ENCODE measurements around the gene LRRC15.

The LRRC15 gene

DNA sequence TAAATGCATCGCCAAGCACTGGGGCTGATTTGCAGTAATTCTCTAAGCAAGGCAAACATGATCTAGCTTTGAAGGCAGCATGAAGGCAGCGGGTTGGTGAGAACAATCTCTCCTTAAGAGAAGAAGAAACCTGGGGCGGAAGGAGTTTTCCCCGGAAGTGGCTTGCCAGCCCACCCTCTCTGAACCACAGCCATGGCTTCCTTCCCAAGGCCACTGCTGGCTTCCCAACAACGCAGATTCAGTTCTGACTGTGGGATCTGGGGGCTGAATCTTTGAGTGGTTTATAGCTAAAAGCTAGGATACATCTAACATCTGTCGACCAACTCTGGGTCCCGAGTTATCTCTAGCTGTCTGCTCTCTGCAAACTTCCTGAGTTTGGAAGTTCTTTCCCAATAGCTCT, 14.2 kb downstream of the LRRC15 start:
- no peak for DNase-seq

DNA sequence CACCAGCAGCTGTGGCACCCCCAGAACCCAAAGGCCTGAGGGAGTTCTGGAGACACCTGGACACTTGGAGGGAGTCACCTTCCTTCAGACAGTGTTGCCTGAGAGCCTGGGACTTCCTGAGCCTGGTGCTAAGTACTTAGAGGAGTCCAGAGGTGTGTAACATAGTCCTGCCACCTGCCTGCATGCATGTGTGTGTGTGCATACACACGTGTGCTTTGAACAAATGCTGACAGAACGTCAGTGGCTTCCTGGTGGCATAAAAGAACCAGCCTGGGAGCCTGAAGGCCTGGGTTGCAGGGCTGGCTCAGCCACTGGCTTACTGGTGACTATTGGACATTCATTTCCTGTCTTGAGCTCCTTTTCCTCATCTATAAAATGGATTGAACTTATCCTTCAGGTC, 15.2 kb downstream of the LRRC15 start:
- DNase-seq = no peak

DNA sequence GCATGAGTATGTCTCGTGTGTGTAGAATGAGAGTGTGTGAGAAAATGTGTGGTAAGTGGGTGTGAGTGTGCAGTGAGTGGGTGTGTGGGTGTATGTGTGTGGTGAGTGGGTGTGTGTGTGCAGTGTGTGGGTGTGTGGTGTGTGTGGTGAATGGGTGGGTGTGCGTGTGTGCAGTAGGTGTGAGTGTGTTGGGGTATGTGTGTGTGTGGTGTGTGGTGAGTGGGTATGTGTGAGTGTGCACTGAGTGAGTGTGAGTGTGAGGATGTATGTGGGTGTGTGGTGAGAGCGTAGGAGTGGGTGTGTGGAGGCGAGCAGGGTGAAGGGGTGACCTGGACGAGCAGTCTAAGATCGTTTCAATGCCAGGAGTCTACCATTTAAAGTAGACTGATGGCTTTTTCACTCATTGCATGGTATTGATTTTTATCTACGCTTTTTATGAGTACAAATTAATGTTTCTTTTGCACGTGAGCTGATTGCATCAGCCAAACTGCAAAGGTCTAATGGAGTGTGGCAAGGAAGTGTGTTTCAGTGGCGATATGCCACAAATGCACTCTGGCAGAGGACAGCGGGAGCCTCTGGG, 16.8 kb downstream of the LRRC15 start:
- no peak for DNase-seq

DNA sequence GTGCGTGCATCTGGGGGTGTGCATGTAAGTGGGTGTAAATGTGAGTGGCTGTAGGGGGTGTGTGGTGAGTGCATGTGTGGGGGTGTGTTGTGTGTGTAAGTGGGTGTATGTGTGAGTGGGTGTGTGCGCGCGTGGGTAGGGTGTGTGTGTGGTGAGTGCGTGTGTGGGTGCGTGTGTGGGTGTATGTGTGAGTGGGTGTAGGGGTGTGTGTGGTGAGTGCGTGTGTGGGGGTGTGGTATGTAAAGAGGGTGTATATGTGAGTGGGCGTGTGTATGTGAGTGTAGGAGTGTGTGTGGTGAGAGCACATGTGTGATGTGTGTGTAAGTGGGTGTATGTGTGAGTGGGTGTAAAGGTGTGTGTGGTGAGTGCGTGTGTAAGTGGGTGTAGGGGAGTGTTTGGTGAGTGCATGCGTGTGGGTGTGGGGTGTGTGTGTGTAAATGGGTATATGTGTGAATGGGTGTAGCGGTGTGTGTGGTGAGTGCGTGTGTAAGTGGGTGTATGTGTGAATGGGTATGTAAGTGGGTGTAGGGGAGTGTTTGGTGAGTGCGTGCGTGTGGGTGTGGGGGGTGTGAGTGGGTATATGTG, 17.5 kb downstream of the LRRC15 start:
- DNase-seq = no peak

DNA sequence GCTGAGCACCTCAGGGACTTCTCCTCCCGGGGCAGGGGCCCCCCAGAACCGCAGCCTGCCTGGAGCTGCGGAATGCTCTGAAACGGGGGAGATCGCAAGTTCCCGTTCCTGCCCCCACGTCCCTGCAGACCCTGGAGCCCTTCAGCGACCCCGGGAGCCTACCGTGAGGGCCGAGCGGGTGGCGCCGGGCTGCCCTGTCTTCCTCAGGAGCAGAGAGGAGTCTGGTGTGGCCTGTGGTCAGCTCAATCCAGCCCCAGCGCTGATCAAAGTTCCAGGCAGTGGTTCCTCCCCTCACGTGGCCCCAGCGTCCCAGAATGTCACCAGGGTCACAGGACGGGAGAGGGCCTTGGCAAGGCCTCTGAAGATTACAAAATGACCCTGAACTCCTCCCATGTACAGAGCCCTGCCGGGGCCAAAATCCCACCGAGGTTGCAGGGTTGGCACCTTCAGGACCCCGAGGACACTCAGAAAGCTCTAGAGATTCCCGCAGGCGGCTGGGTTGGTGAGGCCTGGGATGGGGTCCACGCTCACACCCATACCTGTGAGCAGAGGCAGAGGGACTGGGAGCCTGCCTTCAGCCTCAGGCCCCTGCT, 18.4 kb downstream of the LRRC15 start, which contains the start of gene CPN2:
TSS of gene CPN2 (minus strand) at position 249 of the 593 bp plus-strand sequence. CDS start 8,626 bp downstream, outside the sequence.
- no peak for DNase-seq

DNA sequence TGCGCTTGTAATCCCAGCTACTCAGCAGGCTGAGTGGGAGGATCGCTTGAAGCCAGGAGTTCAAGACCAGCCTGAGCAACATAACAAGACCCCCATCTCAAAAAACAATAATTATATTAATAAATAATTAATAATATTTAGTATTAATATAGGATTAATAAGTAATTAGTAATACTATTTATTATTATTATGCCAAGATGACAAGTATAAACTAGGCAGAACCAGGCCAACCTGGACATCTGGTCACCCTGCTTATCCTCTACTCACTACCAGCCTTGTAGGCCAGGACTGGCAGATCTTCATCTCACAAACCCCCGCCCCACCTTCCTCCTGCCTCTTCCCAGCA, 18.8 kb downstream of the LRRC15 start:
- no peak for DNase-seq

DNA sequence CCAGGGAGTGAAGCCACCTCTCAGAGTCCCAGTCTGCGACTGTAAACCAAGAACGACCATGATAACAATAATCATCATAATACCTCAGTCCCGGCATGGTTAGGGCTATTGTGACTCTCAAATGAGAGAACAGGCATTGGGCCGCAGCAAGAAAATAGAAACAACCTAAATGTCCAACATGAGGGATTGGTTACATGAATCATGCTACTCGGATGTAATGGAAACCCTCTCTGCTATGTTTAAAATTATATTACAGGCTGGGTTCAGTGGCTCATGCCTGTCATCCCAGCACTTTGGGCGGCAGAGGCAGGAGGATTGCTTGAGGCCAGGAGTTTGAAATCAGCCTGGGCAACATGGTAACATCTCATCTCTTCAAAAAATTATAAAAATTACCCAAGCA, 21.2 kb downstream of the LRRC15 start:
- DNase-seq = no peak

DNA sequence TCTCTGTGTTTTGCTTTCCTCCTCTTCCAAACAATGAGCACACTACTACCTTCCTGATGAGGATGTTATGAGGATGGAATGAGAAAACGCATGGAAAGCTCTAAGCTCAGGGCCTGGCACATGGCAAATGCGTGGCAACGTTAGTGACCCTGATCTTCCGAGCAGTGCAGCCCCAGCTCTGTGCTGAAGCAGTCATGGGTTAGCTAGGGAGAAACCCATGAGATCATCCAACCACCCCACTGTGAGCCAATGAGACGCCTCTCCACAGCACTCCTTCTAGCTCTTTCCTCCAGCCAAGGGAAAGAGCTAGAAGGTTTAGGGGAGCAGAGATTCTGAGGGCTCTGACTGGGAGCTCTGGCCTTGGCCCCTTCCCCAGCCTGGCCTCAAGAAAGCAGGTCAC, 22.9 kb downstream of the LRRC15 start:
- no peak for DNase-seq

DNA sequence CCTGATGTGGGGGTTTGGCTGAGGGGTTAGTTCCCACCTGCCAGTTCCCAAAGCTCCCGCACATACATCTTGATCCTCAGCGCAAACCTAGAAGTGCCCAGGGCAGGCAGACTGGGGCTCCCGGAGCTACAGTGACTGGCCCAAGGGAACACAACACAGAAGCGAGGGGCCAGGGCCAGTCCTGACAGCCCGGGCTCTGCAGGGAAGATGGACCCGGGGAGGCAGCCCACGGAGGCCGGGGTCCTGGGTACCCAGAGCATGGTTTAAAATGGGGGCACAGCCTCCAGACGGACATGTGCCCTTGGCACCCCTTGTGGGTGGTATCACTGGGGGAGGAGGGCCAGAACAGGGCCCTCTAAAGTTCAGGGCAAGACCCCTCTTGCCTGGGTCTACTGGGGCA, 23.5 kb downstream of the LRRC15 start:
- no peak for DNase-seq

DNA sequence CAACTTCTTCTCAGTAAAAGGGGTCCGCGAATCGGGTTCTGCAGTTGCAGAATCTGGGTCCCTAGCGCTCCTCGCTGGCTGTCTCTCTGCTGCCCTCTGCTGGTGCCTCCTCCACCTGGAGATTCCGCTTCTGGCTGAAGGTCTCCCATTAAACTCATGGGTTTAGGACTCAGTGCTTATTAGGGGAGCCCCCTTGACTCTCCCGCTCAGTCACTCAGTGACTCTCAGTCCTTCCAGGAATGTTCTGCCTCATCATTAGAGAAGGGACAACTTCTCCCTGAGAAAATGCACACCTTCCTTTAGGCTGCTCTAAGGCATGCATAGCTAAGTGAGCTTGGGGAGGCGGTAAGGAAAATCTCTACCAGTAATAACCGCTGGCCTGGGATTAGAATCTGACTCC, 25.5 kb downstream of the LRRC15 start:
- peak; percentile 12 for DNase-seq

DNA sequence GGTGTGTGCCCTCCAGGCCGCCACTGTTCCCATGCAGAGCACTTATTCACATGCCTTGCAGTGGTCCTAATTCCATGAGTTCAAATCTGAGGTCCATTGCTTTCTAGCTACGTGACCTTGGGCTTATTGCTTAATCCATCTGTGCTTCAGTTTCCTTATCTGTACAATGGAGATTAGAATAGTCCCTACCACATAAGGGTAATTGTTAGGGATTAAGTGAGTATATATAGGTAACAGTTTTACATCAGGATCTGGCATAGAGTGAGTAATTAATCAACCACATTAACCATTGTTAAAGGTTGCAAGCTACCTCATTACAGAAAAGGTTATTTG, 26.0 kb downstream of the LRRC15 start:
- DNase-seq = no peak

DNA sequence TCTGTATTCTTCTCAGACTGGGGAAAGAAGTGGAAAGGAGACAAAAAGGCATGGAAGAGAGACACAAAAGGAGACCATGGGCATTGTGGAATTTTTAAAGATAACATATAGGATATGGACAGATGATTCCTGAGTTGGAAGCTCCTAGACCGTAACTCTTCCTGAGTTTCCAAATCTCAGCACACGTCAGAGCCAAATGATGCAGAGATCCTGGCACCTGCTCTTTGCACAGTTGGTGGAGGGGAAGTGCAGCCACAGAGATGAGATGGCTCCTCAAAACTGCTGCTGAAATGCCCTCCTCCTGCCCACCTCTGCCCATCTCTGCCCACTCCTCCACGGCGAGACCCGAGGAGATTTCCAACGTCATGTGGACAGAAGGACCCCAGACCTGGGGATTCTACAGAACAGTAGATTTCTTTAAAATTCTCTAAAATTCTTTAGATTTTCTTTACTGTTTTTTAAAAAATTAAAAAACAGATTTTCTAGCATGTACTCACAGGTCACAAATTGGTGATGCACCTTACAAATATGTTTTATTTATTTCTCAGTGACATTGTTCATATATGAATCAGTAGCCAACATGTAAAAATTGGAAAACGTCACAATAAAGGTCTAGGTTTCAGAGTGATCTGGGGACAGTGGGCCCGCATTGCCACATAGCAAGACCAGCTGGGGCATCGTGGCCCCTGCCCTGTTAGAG, 26.5 kb downstream of the LRRC15 start:
- no peak for DNase-seq

DNA sequence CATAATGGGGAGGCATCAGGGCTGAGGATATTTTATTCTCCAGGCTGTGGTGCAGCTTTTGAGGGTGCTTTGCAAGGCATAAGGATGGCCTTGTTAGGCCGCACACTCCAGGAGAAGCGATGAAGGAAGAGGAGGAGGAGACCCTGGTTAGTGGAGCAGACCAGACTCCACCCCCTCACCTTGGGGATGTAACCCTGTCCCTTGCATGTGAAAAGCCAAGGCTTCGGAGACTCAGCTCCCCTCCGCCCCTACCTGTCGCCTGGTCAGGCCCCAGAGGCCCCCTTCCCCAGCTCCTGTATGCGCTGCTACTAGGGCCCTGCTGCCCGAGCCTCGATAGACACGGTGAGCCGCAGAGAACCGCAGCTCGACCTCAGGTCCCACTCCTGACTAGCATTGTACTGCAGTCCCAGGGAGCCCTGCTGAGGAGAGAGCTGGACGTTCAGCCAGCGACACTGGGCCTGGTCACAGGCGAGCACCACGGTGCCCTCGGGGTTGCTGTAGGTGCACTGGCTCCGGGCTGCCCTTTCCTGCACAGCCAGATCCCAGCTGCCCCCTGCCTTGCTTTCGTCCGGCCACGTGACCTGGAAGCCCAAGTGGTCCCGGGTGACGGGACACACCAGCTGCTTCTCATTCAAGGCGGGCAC, 28.7 kb downstream of the LRRC15 start:
- DNase-seq = no peak

DNA sequence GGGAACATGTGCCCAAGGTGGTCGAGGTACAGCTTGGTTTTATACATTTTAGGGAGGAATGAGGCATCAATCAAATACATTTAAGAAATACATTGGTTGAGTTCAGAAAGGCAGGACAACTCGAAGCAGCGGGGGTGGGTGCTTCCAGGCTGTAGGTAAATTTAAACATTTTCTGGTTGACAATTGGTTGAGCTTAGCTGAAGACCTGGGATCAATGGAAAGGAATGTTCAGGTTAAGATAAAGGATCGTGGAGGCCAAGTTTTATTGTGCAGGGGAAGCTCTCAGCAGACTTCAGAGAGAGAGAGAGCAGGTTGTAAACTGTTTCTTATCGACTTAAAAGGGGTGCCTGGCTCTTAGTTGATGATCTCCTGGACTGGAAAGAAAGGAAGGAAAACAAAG, 29.7 kb downstream of the LRRC15 start:
- no peak for DNase-seq

DNA sequence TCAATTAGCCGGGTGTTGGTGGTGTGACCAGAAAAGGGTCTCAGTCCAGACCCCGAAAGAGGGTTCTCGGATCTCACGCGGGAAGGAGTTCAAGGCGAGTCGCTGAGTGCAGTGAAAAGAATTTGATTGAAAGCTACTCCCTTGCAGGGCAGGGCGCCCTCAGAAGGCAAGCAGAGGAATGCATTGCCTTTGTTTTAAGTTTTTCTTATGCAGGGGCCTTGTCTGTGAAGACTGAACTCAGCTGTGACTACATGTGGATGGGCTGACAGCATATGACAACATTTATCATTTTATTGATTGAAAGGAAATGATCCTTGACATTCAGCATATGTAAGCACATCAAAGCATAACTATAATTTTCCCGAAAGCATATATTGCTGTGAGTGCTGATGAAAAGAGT, 30.2 kb downstream of the LRRC15 start:
- no peak for DNase-seq

DNA sequence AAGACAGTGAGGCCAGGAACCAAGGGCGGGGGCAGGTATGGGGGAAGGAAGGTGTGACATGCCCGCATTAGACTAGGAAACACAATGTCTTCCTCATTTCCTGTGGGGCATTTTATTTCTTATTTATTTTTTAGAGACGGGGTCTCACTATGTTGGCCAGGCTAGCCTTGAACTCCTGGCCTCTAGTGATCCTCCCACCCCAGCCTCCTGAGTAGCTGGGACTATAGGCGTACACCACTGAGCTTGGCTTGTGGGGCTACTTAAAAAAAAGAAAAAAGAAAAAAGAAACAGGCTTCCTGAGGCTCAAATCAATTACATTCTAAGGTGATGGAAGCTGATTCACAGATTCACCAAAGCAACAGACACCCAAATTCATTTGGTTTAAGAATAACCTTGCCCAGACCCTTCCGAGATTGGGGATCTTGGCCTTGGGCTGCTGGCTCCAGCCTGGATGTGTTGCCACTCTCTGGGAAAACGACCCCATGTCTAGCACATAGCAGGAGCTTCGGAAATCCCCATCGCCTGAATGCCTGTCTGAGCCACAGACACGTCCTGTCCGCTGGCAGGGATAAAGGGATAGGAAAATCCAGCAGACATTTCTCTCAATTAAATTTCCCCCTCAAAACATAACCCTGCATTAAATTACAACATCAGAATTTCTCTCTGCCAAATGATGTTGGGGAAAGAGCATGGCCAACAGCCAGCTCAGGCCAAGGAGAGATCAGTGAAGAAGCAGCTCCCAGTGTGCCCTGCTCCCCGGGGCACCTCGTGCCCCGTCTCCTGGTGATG, 31.4 kb downstream of the LRRC15 start:
- no peak for DNase-seq

DNA sequence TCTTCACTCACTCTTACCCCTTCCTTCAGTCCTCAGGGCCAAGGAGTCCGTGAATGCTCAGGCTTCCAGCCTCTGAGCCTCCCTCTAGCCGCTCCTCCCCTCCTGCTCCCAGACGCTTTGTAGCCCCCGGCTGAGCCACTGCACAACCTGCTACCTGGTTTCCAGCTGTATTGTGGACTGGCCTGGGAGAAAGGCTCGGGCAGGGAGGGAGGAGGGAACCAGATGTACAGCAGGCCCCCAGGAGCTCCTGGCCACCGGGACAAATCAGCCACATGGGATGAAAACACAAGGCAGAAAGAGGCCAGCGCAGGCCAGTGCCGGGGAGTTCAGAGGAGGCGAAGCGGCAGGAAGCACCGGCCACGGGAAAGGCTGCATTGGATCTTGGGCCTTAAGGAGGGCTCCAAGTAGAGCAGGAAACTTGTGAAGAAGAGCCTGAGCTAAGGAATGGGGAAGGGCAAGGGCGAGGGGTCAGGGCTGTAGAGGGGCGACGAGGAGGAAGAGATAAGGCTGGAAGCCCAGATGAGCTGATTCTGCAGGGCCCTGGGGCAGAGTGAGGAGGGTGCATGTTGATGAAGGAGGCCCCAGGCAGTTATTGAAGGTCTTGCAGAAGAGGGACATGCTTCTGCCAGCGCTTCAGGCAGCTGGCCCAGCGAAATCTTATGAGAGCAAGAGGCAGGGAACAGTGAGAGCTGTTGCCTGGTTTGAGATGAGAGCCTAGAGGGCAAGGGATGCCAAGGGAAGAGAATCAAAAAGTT, 32.8 kb downstream of the LRRC15 start:
- no peak for DNase-seq

DNA sequence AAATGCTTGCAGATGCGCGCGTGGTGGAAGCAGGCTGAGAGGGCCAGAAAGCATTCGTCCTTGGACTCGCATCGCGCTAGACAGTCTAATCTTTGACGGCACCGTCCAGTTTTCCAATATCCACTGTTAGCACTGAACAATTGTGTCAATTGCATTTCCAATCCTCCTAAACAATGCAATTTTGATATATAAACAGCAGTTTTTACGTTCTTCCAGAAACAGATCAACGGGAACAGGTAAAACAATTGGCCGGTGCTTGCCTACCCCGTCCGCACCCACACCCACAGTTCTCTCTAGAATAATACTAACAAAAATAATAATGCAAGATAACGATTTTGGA, 35.6 kb downstream of the LRRC15 start:
- no peak for DNase-seq

DNA sequence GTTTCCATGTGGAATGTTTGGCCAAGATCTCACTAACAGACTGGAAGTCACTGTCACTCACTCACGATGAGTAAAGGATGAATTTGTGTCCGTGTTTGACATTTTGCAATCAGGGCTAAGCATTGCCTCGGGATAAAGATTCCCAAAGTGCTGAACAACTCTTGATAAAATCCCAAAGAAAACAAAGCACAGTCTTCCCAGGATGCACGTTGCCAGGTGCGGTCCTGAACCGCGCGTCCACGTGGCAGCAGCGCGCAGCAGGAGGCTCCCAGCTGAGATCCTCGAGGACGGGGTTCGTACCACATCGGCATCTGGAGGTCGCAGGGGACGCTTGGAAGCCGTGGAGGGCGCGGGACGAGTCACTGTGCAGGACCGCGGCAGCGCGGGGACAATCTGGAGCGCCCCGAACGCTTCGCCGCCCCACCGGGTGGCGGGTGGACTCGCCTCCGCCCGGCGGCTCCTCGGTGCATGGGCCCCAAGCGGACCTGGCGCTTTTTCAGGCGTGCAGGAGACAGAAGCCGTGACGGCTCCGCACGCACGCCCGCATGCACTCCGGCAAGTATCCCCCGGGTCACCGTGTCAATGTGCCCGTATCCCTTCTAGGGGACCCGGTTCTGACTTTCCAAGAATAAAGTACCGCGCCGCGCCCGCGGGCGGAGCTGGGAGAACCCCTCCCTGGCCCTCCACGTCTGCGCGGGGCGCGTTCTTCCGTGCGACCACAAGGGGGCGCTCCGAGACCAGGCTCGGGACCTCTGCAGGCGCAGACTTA, 36.1 kb downstream of the LRRC15 start:
- DNase-seq = no peak

DNA sequence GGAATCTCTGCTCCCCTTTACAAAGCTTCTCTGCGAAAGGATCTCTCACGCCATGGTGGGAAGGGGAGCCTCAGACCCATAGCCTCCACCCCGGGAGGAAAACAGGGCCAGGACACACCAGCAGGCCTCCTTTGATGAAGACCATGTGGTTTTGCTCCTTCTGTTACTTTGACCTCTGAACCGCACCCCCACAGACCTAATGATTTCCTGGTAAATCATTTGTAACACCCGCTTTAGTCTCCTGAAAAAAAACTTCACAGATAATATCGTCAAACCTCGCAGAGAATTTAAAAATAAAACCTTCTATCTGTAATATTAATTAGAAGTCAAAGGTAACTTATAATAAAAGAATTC, 36.7 kb downstream of the LRRC15 start:
- no peak for DNase-seq

DNA sequence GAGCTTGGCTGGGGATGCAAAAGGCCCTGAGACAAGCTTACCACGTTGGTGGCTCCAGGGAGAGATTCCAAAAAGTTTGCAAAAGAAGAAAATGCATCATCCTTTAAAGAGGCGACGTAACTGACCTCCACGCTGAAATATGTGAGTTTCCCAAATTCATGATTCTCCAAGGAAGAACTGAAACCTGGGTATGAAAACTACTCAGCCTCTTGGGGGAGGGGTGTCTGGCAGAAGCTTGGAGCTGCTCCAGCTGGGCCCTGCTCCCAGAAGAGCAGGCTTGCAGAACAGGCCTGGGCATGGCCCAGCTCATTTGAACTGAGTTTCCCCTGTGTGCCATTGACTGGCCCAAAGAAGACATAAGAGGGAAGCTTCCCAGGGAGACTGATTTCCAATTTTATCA, 39.0 kb downstream of the LRRC15 start:
- no peak for DNase-seq

DNA sequence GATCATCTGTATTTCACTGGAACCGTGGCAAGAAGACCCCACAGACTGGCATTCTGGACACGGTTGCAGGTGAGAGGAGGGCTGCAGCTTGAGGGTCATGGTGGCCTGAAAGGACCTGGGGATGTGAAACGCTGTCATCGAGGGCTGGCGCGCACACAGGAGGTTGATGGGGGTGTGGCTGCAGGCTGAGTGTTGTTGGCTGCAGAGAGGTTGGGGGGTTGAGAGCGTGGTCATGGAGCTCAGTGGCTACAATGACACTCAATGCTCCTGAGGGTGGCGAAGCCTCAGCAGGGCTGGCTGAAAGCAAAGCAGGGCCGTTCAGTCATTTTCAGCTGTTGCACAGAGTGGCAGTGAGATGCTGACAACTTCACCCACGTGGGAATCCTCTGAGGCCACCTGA, 39.4 kb downstream of the LRRC15 start:
- no peak for DNase-seq

All from NCI-H2171 (cell line).